Prostate gland (tissue), 2 donors: Measurements from ENCODE around the gene GPR161.

Source experiments
- CTCF ChIP-seq, 4 experiments: fragments of 200-600 bp in 2 of 4; fragments of 450-650 bp in 2 of 4; sonication (generic) in 2 of 4; IDR thresholded peaks; 1 replicate in 3 of 4; 2 replicates in 1 of 4; pipeline ENCODE4 v1.5.1; 2016 to 2019; ENCODE audit warnings: antibody characterized with exemption in 4 of 4, mild to moderate bottlenecking in 2 of 4, moderate library complexity in 2 of 4
- POLR2A ChIP-seq: fragments of 450-650 bp; IDR thresholded peaks from one replicate; pipeline ENCODE4 v1.6.1; 2016; ENCODE audit warnings: antibody characterized with exemption, mild to moderate bottlenecking
- POLR2AphosphoS5 ChIP-seq: sonication (generic); formaldehyde crosslinking; IDR thresholded peaks from one replicate; pipeline ENCODE4 v1.6.1; 2017; ENCODE audit warnings: antibody characterized with exemption

GRCh38 chr1:168035345-168035744, 101.4 kb downstream of the GPR161 start:
- TF ChIP-seq CTCF (IDR thresholded peaks at IDR 0.05) (no peak), POLR2A (no peak), POLR2AphosphoS5 (no peak)
